Pancreas (tissue), 10 donors: ENCODE data around the gene MLXIPL. TPM values are rescaled to one million over a fixed set of nuclear protein-coding genes. Genes with fewer than 3 reads are reported as not detected.

Experiments
- ATAC-seq, 4 donors: fragments of 200-7000 bp; cut with Tn5 transposase; one replicate each; pipeline versions ENCODE4 v1.8.0 to v1.9.1; 2020; ENCODE audit warnings: mild to moderate bottlenecking in 4 of 4, moderate library complexity in 4 of 4
- DNase-seq, 6 donors: peaks; one replicate each; pipeline ENCODE4 v3.0.0-alpha.2; 2020
- FAIRE-seq: peaks from 2 replicates; lab custom pipeline; 2012; peaks lifted over from hg19 to GRCh38; lab: Jason Lieb, UNC
- H3K27ac ChIP-seq, 4 donors: fragments of 200-600 bp; sonication (generic); 1 replicate in 3 of 4; 2 replicates in 1 of 4; pipeline versions ENCODE4 v1.5.0 to v1.8.0; 2020
- H3K27me3 ChIP-seq, 4 donors: fragments of 200-600 bp; one replicate each; pipeline ENCODE4 v1.8.0; 2021
- H3K36me3 ChIP-seq, 3 donors: fragments of 200-600 bp; sonication (generic) in 1 of 3; one replicate each; pipeline versions ENCODE4 v1.5.0 to v1.8.0; 2020 to 2021
- H3K4me1 ChIP-seq, 3 donors: fragments of 200-600 bp; one replicate each; pipeline ENCODE4 v1.8.0; 2021
- H3K4me3 ChIP-seq, 4 donors: fragments of 200-600 bp; sonication (generic) in 2 of 4; one replicate each; pipeline versions ENCODE4 v1.5.0 to v1.8.0; 2020 to 2021
- H3K9me3 ChIP-seq, 4 donors: fragments of 200-600 bp; one replicate each; pipeline ENCODE4 v1.8.0; 2021
- CTCF ChIP-seq, 4 donors: fragments of 200-600 bp; sonication (generic) in 3 of 4; IDR thresholded peaks; one replicate each; pipeline versions ENCODE4 v1.5.0 to v1.8.0; 2021; ENCODE audit warnings: antibody characterized with exemption in 4 of 4
- WGBS, 2 donors: extraction: QIAGEN DNeasy Blood & Tissue Kit; methylation state at CpG; one replicate each; pipeline ENCODE4 v1.1.7; 2013; 5-methylcytosine and 5-hydroxymethylcytosine counted together
- intact Hi-C, 3 donors: fragments of 100-400 bp; cut with DNase I; formaldehyde crosslinking; loops; one replicate each; pipeline versions ENCODE4 v1.11.1 to v1.14.2; 2022
- polyA plus RNA-seq, 2 donors: library from polyadenylated mRNA; stranded (reverse); fragments of 200-250 nt; gene quantifications; one replicate each; pipeline ENCODE4 v1.2.3, GENCODE V29; 2013
- total RNA-seq, 6 donors: library from RNA; stranded (reverse); fragmentation: NEBNext Ultra II Directional in 4 of 6; extraction: Animal tissue kit (Norgen Biotek cat#: 25700) in 4 of 6; gene quantifications; one replicate each; pipeline versions ENCODE4 v1.2.1 to v1.2.4, GENCODE V29; 2021 to 2023
- donor health status: healthy with polysubstance abuse.
- donor health status: DM: no; HTN: no; CAD: no; lungs with moderate emphysema.
- donor health status: DM: no; HTN: no; CAD: no.
- donor health status: control.
- donor health status: control.
- donor health status: Bipolar disorder and iron deficiency.
- donor health status: DM: yes; HTN: yes; CAD: no.
- donor health status: DM: no; HTN: no; CAD: no.
- donor health status: DM: no; HTN: no; CAD: no.
- donor health status: DM: yes; HTN: yes; CAD: no.

Gene MLXIPL
- total and polyA plus RNA-seq, 8 donors = 8.8 to 176 (median 24.5) TPM

GRCh38 chr7:73649576-73649975, 25.3 kb upstream of the MLXIPL start:
- ATAC-seq (no peak), DNase-seq (no peak), FAIRE-seq (no peak)
- Histone ChIP-seq H3K27me3 (no peaks in the 10 kb centered on the region), H3K4me3 (no peak overlapping the region), H3K36me3 (no peaks in the 10 kb centered on the region), H3K27ac (no peak overlapping the region), H3K4me1 (no peaks in the 10 kb centered on the region), H3K9me3 (no peaks in the 10 kb centered on the region)
- WGBS, 2 donors = 48 to 63% methylated on average over 6 to 9 of the region's 9 CpGs
- intact Hi-C loops = no loop called here
- no peak for TF ChIP-seq CTCF (IDR thresholded peaks at IDR 0.05)

GRCh38 chr7:73648593-73649332, 24.4 kb upstream of the MLXIPL start:
- no peak overlapping the region for H3K4me3 ChIP-seq
- no peaks in the 10 kb centered on the region for H3K27me3 ChIP-seq
- no peak for DNase-seq
- intact Hi-C loops = no loop called here
- H3K36me3 ChIP-seq = no peaks in the 10 kb centered on the region
- no peak for FAIRE-seq
- no peak overlapping the region for H3K27ac ChIP-seq
- H3K9me3 ChIP-seq = no peaks in the 10 kb centered on the region
- no peak for TF ChIP-seq CTCF (IDR thresholded peaks at IDR 0.05)
- H3K4me1 ChIP-seq = no peaks in the 10 kb centered on the region
- ATAC-seq = no peak
- WGBS, 2 donors = 68 to 76% methylated on average over 1 of the region's 1 CpG

GRCh38 chr7:73647725-73648592, 23.6 kb upstream of the MLXIPL start:
- intact Hi-C loops = no loop called here
- ATAC-seq (peak; percentile 77 to 90 (median 84)), FAIRE-seq (no peak), DNase-seq (peak in 5 of 6 donors; percentile 30 to 73 (median 52))
- Histone ChIP-seq H3K36me3 (no peaks in the 10 kb centered on the region), H3K27ac (no peak overlapping the region), H3K4me3 (peak overlapping the region in 3 of 4 donors; percentile 15 to 55 (median 43)), H3K9me3 (no peaks in the 10 kb centered on the region), H3K4me1 (no peaks in the 10 kb centered on the region), H3K27me3 (no peaks in the 10 kb centered on the region)
- TF ChIP-seq CTCF (IDR thresholded peaks at IDR 0.05) = no peak
- 2% methylated on average over 39 to 62 of the region's 62 CpGs for WGBS, 2 donors

GRCh38 chr7:73646785-73647724, 22.7 kb upstream of the MLXIPL start:
- Histone ChIP-seq H3K27me3 (no peaks in the 10 kb centered on the region), H3K4me3 (peak overlapping the region in 2 of 4 donors; percentile 43 to 55), H3K36me3 (no peaks in the 10 kb centered on the region), H3K9me3 (no peaks in the 10 kb centered on the region), H3K4me1 (no peaks in the 10 kb centered on the region), H3K27ac (no peak overlapping the region)
- 58 to 59% methylated on average over 14 to 16 of the region's 16 CpGs for WGBS, 2 donors
- no peak for DNase-seq
- ATAC-seq = no peak
- intact Hi-C loops = no loop called here
- no peak for FAIRE-seq
- no peak for TF ChIP-seq CTCF (IDR thresholded peaks at IDR 0.05)
